Fibroblast of villous mesenchyme (primary cell): ENCODE data around the gene EAF2. TPM values are rescaled to one million over a fixed set of nuclear protein-coding genes. Genes with fewer than 3 reads are reported as not detected.

Experiments used
- DNase-seq: peaks from one replicate; pipeline ENCODE4 v3.0.0-alpha.2; 2010; ENCODE audit warnings: low read depth
- H3K4me3 ChIP-seq: 2 replicates; pipeline ENCODE4 v1.5.1; 2011; ENCODE audit warnings: low read depth, mild to moderate bottlenecking, low read length
- CTCF ChIP-seq: IDR thresholded peaks from 2 replicates; pipeline ENCODE4 v1.5.1; 2012; ENCODE audit warnings: low read depth, mild to moderate bottlenecking, low read length; ENCODE audit not compliant: insufficient read depth
- total RNA-seq: library from RNA; depleted of rRNA; stranded (reverse); fragments of >200 nt; gene quantifications from 2 replicates; pipeline ENCODE4 v1.2.3, GENCODE V29; 2012

EAF2 gene
- total RNA-seq, 1 donor, result 0.43 TPM

GRCh38 chr3:121926380-121926779 is 91.4 kb downstream of the EAF2 start:
- H3K4me3 ChIP-seq, result no peak overlapping the region
- no peak for DNase-seq
- no peak for TF ChIP-seq CTCF

Other genes with a start within 250 kb of the EAF2 start
- under 0.01 TPM in 1 of 2 replicates, not detected in the other for gene FBXO40, start 241.8 kb upstream of the EAF2 start, total RNA-seq
- 0.86 and 4.8 TPM in 2 replicates for gene HCLS1, start 174.3 kb upstream of the EAF2 start, total RNA-seq
- gene GOLGB1, start 85.5 kb upstream of the EAF2 start, total RNA-seq, result 51.8 and 60.6 TPM in 2 replicates
- gene IQCB1, start 149 bp upstream of the EAF2 start, total RNA-seq, result 17.7 and 18.1 TPM in 2 replicates
- under 0.01 and 0.43 TPM in 2 replicates for gene SLC15A2, start 59.2 kb downstream of the EAF2 start, total RNA-seq
- not detected in 2 replicates for gene ILDR1, start 187.0 kb downstream of the EAF2 start, total RNA-seq
- gene CD86, start 220.2 kb downstream of the EAF2 start, total RNA-seq, result not detected in 2 replicates